HL-60/S4 (cell line): ENCODE measurements around the gene GALNT2.

Experiments used
- in situ Hi-C: fragments of 300-500 bp; cut with MboI; formaldehyde crosslinking; loops from 2 replicates; pipeline ENCODE4 v1.14.3; 2022; ENCODE audit warnings: low sequenced_read_pairs

The GALNT2 gene

GRCh38 chr1:230142608-230143210, 75.7 kb downstream of the GALNT2 start:
- in situ Hi-C loops, result no loop called here

- in situ Hi-C loops, result no loop called here
Measured at GRCh38 chr1:230143534-230143933, 76.5 kb downstream of the GALNT2 start.

DNA sequence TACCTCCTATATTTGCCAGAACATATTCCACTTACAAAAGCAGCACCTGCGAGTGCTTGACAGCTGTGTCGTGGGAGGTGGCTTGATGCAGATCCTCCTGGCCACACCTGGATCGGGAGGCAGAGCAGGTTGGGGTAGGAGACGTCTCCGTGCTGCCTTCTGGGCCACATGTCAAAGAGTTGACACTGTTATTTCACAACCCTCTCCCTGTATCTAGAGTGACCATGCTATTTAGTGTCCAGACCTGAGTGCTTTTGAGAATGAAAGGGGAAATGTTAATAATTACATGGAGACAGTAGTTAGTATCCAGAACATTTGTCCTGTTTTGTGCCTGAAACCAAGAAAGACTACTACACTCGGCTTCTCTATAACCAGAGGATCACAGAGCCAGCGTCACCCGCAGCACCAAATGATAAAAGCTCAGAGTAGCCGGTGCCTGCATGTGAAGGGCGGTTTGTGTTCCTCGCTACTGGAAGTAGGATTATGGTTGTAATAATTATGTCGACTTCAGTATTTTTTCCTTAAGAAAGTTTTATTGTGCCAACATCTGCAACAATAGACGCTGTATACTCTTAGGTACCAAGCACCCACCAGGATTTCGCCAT, 77.1 kb downstream of the GALNT2 start:
- in situ Hi-C loops, result no loop called here

GRCh38 chr1:230144758-230145504, 77.9 kb downstream of the GALNT2 start:
- in situ Hi-C loops, result no loop called here

DNA sequence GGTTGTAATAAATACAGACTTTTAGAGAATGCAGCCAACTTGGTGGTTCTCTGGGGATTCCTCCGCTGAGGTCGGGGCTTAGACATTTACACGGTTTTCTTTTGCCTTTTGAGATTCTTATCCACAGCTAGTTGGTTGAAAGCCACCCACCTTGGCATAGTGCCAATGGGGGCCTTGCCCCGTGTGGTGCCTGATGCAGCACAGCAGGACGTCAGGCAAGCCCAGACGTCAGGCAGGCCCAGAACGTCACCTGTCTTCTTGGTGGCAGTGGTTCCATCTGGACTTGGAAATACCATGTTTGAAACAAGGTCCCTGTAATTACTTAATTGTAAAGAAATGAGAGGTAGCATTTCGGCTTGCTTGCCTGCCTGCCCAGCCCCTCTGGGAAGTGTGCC, 78.5 kb downstream of the GALNT2 start:
- in situ Hi-C loops, result no loop called here

- in situ Hi-C loops, result no loop called here
Measured at GRCh38 chr1:230145953-230146476, 79.0 kb downstream of the GALNT2 start.

DNA sequence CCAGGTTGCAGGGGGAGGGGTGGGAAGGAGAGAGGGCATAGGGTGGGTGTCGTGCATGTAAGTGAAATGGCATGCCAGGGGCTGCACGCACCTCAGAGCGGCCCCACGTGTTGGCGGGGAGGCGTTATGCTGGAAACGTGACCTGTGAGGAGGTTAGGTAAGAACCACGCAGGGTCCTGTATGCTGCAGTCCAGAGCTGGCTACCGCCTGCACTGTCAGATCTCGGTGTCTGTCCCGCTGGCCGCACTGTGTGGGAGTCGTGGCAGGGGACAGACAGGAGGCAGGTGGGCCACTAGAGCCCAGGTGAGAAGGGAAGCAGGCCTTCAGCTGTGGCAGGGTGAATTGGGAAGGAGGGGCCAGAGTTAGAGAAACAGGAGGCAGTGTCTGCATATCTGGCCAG, 79.7 kb downstream of the GALNT2 start:
- in situ Hi-C loops, result no loop called here

DNA sequence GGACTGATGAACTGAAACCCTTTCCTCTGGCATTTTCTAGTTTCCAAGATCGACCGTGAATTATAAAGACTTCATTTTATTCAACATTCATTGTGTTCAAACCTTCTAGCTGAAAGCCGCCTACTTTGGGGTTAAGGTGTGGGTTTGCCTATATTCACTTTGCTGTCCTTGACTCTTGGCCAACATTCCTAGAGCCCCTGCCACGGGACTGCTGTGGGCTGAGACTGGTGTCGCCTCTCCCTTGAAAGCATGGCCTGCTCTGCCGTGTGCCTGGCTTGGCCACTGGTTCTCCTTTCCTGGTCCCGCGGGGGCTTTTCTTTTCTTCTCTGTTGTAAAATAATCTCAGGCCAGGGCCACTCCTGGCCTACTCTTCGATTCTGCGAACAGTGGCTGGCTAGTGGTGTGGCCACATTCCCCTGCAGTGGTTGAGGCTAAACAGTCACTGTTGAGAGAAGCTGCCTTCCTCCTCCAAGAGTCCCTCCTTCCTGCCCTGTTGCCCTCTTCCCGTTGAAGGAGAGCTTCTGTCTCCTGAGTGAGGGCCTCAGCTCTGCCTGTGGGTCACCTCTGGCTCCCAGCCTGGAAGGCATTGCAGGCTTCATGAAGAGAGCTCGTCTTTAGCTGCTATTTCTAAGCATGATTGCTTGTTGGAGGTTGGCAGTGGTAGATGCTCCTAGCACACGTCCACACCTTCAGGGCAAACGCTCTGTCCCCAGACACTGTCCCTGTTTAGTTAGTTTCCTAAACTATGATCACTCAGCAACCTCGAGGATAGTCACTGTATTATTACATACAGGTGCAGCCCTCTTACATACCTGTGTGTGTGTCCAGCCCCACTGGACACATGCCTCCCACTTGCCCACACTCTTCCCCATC, 80.5 kb downstream of the GALNT2 start:
- in situ Hi-C loops, result no loop called here

- in situ Hi-C loops, result no loop called here
Measured at GRCh38 chr1:230148126-230148652, 81.2 kb downstream of the GALNT2 start.

- in situ Hi-C loops, result no loop called here
Measured at GRCh38 chr1:230148768-230149469, 81.9 kb downstream of the GALNT2 start.

GRCh38 chr1:230149751-230150584, 82.9 kb downstream of the GALNT2 start:
- in situ Hi-C loops, result no loop called here

GRCh38 chr1:230150615-230151014, 83.6 kb downstream of the GALNT2 start:
- in situ Hi-C loops, result no loop called here

DNA sequence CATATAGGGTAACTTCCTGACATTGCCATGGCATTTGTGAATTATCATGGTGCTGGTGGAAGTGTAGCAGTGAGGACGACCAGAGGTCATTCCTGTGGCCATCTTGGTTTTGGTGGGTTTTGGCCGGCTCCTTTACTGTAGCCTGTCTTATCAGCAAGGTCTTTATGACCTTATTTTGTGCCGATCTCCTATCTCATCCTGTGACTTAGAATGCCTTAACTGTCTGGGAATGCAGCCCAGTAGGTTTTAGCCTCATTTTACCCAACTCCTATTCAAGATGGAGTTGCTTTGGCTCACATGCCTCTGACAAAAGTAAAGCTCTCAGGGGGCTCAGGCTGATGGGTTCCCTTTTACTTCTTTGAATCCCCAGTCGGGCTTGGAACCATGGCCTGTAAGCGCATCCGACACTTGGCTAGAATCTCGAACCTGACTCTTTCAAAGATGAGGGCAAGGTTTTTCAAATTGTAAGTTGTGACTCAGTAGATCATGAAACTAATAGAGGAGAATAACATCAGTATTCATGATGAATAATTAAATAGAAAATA, 85.0 kb downstream of the GALNT2 start:
- in situ Hi-C loops, result no loop called here

DNA sequence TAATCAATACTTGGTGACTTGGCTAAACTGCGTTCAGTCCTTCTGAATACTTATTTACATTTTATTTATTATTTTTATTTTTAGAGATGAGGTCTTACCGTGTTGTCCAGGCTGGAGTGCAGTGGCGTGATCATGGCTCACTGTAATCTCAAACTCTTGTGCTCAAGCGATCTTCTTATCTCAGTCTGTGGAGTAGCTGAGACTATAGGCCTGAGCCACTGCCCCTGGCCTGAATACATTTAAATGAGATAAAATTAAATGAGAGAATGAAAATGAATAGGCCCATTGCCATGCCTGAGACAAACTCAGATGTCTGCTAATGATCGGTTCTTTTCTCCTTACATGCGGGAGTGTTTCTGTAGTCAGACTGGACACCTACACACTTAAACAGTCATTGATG, 86.0 kb downstream of the GALNT2 start:
- in situ Hi-C loops, result no loop called here

GRCh38 chr1:230153641-230154296, 86.7 kb downstream of the GALNT2 start:
- in situ Hi-C loops, result no loop called here

DNA sequence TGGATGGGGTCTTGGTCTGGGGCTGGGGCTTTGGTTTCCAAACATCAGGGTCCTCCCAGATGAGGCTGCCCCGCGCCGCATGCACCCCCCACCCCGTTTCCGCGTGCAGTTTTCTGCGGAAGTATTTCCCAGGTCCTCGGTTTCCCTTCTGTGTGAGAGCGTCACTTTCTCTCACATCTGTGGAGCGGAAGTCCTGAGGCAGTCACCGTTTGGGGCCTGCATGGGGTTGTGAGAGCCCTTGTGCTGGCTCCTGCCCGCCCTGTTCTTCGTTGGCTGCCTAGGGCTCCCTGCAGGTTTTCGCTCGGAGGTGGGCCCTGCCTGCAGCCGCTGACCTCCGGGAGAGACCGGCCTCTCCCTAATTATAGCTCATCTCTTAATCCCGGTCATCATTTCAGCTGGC, 88.0 kb downstream of the GALNT2 start:
- in situ Hi-C loops, result no loop called here

- in situ Hi-C loops, result no loop called here
Measured at GRCh38 chr1:230156068-230156467, 89.0 kb downstream of the GALNT2 start.

GRCh38 chr1:230156536-230156935, 89.5 kb downstream of the GALNT2 start:
- in situ Hi-C loops, result no loop called here
